Measurements from ENCODE around the gene DBF4B. TPM values are rescaled to one million over a fixed set of nuclear protein-coding genes. Genes with fewer than 3 reads are reported as not detected.
"Not testable (repeated sequence)": the region's sequence is repeated elsewhere in the genome, so short reads cannot be mapped to it uniquely, and the experiment has no call there.

DBF4B gene
- total RNA-seq, 4 donors from 2014 or later = 3.5 to 8.9 (median 3.7) TPM

- WGBS = 83% methylated on average over 13 of the region's 17 CpGs
- DNase-seq (ENCODE audit: low spot score in 2 of 2) = no peak
- TF ChIP-seq POLR2AphosphoS5 (IDR thresholded peaks at IDR 0.05) = no peak
- TF ChIP-seq CTCF (IDR thresholded peaks at IDR 0.05) = no peak
- TF ChIP-seq EP300 (IDR thresholded peaks at IDR 0.05) = no peak
- no peak for TF ChIP-seq POLR2A (IDR thresholded peaks at IDR 0.05)
- peaks cover 27% of the 10 kb centered on the region for H3K36me3 ChIP-seq
- H3K27ac ChIP-seq = no peak overlapping the region
- no peaks in the 10 kb centered on the region for H3K4me1 ChIP-seq
- peaks cover 9% of the 10 kb centered on the region for H3K27me3 ChIP-seq
- no peak overlapping the region for H3K4me3 ChIP-seq
- no peaks in the 10 kb centered on the region for H3K9me3 ChIP-seq
Measured at GRCh38 chr17:44752953-44753861, 44.7 kb downstream of the DBF4B start.

DNA sequence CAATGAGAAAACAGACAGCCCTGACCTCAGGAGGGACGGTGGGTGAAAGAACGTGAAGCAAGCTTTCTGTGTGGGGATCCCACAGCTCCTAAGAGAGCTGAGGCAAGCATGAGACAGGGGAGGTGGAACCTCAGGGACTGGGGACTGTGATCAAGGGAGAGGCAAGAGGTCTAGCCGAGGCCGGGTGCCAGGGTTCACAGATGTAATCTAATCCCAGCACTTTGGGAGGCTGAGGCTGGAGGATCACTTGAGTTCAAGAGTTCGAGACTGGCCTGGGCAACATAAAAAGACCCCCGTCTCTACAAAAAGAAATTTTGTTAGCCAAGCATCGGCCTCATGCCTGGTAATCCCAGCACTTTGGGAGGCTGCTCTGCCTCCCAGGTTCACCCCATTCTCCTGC lies 45.8 kb downstream of the DBF4B start:
- no peak for DNase-seq (ENCODE audit: low spot score in 2 of 2)
- TF ChIP-seq POLR2AphosphoS5 (IDR thresholded peaks at IDR 0.05) = no peak
- Histone ChIP-seq H3K4me3 (no peak overlapping the region), H3K4me1 (peaks cover 10% of the 10 kb centered on the region), H3K27me3 (peaks cover 19% of the 10 kb centered on the region), H3K27ac (no peak overlapping the region), H3K9me3 (no peaks in the 10 kb centered on the region), H3K36me3 (peaks cover 17% of the 10 kb centered on the region)
- 79% methylated on average over 7 of the region's 7 CpGs for WGBS

DNA sequence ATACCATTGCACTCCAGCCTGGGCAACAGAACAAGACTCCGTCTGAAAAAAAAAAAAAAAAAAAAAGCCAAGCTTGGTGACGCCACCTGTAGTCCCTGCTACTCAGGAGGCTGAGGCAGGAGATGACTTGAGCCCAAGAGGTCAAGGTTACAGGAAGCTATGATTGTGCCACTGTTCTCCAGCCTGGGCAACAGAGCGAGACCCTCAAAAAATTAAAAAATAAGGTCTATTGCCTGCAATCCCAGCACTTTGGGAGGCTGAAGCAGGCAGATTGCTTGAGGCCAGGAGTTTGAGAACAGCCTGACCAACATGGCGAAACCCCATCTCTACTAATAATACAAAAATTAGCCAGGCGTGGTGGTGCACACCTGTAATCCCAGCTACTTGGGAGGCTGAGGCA lies 46.7 kb downstream of the DBF4B start:
- H3K27me3 ChIP-seq = peaks cover 28% of the 10 kb centered on the region
- not testable (repeated sequence) for H3K27ac ChIP-seq; H3K4me3 ChIP-seq; DNase-seq (ENCODE audit: low spot score in 2 of 2); H3K36me3 ChIP-seq; H3K9me3 ChIP-seq
- 92% methylated on average over 5 of the region's 5 CpGs for WGBS
- H3K4me1 ChIP-seq = peaks cover 16% of the 10 kb centered on the region

DNA sequence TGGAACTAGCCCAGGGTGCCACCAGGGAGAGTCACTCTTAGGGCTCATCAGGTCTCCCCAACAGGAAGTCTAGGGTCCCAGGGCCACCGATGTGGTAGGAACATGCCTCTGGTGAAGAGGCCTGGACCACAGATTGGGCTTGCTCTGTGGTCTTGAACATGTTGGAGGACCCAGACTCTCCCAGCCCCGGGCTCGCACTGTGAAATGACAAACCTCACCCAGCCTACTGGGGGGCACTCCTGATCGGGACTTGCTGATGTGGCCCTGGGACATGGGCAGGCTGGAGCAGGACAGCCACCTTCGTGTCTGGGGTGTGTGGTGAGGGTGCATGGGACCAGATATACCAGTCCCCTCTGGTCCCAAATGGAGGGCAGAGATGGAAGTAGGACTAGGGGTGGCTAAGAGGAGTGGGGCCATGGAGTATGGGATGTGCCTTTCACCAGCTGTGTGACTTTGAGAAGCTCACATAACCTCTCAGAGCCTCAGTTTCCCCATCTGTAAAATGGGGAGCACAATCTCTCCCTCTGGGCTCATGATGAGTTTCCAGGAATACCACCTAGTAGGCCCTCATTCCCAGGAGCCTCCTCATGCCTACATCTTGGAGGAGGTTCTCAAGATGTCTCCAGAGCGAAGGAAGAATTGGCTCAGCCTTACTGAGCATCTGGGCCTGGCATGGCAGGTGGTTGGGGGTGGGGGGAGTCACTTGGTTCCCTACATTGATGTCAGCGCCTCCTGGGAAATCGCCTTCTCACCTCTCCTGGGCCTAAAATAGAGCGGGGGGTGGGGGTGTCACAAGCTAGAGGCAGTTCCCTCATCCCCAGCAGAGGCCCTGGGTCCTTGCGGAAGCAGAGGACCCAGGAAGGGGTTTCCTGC lies 48.8 kb downstream of the DBF4B start:
- Histone ChIP-seq H3K4me3 (no peak overlapping the region), H3K4me1 (peaks cover 16% of the 10 kb centered on the region), H3K36me3 (no peaks in the 10 kb centered on the region), H3K9me3 (no peaks in the 10 kb centered on the region), H3K27ac (no peak overlapping the region), H3K27me3 (peaks cover 43% of the 10 kb centered on the region)
- TF ChIP-seq CTCF (IDR thresholded peaks at IDR 0.05) = no peak
- TF ChIP-seq POLR2A (IDR thresholded peaks at IDR 0.05) = no peak
- TF ChIP-seq POLR2AphosphoS5 (IDR thresholded peaks at IDR 0.05) = no peak
- TF ChIP-seq EP300 (IDR thresholded peaks at IDR 0.05) = no peak
- DNase-seq (ENCODE audit: low spot score in 2 of 2) = no peak
- WGBS = 57% methylated on average over 7 of the region's 10 CpGs

DNA sequence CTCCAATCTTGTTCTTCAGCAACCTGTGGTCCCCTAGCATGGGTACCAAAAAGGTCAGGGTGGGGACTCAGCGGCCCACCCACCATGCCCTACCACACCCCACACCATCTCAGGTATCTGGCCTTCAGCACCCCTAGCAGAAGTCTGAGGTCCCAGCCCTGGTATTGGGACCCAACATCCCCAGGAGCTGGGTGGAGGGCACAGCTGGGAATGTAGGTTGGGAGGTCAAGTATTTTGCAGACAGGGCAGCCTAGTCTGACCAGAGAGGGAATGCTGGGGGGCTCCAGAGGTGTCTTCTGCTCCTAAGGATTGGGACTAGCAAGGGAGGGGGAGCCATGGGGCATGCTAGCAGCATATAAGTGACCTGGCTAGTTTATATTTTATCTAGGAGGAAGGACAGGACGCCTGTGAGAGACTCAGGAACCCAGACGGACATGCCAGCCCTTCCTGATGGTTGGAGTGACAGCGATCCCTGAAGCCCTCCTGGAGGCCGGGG lies 49.5 kb downstream of the DBF4B start:
- TF ChIP-seq EP300 (IDR thresholded peaks at IDR 0.05) = no peak
- no peak for TF ChIP-seq CTCF (IDR thresholded peaks at IDR 0.05)
- TF ChIP-seq POLR2AphosphoS5 (IDR thresholded peaks at IDR 0.05) = no peak
- TF ChIP-seq POLR2A (IDR thresholded peaks at IDR 0.05) = no peak
- Histone ChIP-seq H3K27ac (no peak overlapping the region), H3K4me3 (peak overlapping the region; percentile 60), H3K9me3 (no peaks in the 10 kb centered on the region), H3K27me3 (peaks cover 43% of the 10 kb centered on the region), H3K36me3 (no peaks in the 10 kb centered on the region), H3K4me1 (peaks cover 16% of the 10 kb centered on the region)
- 62% methylated on average over 4 of the region's 5 CpGs for WGBS
- no peak for DNase-seq (ENCODE audit: low spot score in 2 of 2)
